C4-2B (cell line): ENCODE results near the gene PLIN4.
A peak's percentile ranks its signal among the peaks of the same experiment; 100 is the strongest.

Experiments used
- H3K27ac ChIP-seq: fragments of 450-650 bp; 2 replicates; pipeline ENCODE4 v1.5.1; 2017
- ZFX ChIP-seq: fragments of 450-650 bp; IDR thresholded peaks from 2 replicates; pipeline ENCODE4 v1.6.1; 2017
- TF ChIP-seq, protein P1 (sequence below): fragments of 450-650 bp; conservative IDR thresholded peaks from 2 replicates; pipeline ENCODE4 v1.5.1; 2017; ENCODE audit warnings: mild to moderate bottlenecking

The PLIN4 gene

DNA sequence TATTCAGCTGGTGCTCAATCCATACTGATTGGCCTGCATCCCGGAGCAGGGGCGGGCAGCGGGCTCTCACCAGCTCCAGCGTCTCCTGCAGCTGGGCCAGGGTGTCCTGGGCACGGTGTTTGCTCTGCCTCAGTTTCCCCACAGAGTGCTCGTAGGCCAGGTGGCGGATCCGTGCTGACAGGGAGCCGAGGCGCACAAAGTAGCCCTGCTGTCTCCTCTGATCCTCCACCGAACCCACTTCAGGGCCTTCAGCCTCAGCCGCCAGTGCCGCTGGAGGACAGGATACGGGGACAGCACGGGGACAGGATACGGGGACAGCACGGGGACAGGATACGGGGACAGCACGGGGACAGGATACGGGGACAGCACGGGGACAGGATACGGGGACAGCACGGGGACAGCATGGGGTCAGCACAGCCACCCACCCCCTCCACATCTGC is 7.3 kb upstream of the PLIN4 start:
- TF ChIP-seq, protein P1, sequence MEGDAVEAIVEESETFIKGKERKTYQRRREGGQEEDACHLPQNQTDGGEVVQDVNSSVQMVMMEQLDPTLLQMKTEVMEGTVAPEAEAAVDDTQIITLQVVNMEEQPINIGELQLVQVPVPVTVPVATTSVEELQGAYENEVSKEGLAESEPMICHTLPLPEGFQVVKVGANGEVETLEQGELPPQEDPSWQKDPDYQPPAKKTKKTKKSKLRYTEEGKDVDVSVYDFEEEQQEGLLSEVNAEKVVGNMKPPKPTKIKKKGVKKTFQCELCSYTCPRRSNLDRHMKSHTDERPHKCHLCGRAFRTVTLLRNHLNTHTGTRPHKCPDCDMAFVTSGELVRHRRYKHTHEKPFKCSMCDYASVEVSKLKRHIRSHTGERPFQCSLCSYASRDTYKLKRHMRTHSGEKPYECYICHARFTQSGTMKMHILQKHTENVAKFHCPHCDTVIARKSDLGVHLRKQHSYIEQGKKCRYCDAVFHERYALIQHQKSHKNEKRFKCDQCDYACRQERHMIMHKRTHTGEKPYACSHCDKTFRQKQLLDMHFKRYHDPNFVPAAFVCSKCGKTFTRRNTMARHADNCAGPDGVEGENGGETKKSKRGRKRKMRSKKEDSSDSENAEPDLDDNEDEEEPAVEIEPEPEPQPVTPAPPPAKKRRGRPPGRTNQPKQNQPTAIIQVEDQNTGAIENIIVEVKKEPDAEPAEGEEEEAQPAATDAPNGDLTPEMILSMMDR, result no peak
- no peak for TF ChIP-seq ZFX
- no peak overlapping the region for H3K27ac ChIP-seq

DNA sequence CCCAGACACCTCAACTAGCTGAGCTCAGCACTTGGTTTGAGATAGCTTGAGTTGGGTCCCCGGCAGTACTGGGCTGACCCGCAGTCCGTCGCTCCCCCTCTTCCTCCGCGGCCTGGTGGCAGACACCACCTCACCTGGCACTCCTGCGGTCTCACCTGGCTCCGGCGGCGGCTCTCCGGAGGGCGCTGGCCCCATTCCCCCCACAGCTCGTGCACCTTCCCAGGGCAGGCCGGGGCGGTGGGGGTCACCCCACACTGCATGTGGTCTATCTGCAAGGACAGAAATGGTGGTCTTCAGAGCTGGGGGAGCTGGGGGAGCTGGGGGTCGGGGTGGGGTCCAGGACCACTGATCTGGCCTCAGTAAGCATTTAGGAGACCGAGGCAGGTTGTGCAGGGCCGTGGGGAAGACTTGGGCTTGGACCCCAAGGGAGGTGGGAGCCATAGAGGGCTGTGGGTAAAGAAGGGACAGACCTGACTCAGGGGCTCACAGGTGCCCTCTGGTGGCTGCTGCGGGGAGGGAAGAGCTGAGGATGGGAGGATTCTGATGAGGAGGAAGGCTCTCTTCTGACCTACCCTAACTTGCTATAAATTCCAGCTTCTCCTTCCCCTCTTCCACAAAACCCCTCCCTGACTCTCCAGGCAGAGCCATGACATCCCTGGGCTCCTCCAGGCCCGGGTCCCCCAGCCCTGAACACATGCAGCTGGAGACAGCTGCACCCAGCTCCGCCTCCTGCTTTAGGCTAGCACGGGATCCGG is 6.7 kb upstream of the PLIN4 start:
- no peak overlapping the region for H3K27ac ChIP-seq
- no peak for TF ChIP-seq ZFX
- TF ChIP-seq, protein P1, result peak; percentile 90

DNA sequence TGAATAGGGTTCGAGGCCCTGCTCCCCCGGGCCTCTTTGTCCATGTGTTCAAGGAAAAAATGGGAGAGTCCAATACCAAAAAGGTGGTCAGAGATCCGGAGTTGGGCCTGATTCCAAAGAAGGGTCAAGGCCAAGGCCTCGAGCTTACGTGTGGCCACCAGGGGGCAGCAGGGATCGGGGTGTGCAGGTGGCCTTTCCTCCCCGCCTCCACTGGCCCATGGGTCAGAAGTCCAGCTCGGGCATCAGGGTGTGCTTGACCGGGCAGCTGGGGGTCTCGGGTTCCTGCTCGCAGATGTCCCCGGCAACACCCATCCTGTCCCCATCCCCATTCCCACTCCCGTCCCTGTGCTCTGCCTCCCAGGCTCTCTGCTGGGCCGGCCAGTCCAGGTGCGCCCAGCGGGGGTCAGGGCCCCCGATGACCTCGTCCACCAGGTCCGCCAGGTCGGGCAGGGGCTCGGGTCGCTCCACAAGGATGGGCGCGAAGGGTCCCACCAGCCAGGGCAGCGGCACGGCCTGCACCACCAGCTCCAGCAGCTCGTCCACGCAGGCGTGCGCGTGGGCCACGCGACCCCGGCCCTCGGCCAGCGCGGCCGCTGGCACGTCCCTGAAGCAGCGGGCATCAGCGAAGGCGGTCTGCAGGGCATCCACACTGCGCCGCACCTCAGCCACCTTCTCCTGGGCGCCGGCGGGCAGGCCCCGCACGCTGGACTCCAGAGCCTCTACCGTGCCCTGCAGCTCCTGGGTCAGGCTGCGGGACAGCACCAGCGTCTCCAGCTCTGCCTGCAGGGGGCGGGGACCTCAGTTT is 5.2 kb upstream of the PLIN4 start:
- H3K27ac ChIP-seq, result no peak overlapping the region
- no peak for TF ChIP-seq ZFX
- TF ChIP-seq, protein P1, result peak; percentile 94

DNA sequence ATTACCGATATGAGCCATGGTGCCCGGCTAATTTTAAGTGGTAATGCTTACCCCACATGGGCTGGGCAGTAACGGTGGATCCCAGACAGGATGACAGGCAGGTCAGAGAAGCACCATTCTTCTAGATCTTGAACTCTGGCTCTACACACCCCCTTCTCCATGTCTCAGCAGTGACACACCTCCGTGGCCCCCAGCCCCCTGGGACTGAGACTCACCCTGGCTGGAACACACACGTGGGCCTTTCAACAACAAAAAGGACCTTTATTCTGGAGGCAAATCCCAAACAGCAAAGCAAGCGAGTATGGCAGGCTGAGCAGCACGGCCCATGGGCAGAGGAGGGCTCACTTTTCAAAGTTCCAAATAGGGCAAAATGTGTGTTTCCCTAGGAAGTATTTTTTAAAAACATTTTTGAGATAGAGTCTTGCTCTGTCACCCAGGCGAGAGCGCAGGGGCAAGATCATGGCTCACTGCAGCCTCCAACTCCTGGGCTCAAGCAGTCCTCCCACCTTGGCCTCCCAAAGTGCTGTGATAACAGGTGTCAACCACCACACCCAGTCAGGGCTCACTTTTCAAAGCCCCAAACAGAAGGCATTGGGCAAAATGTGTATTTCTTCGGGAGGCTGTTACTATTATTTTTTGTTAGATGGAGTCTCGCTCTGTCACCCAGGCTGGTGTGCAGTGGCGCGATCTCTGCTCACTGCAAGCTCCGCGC is 4.2 kb upstream of the PLIN4 start:
- TF ChIP-seq ZFX, result no peak
- TF ChIP-seq, protein P1, result no peak

DNA sequence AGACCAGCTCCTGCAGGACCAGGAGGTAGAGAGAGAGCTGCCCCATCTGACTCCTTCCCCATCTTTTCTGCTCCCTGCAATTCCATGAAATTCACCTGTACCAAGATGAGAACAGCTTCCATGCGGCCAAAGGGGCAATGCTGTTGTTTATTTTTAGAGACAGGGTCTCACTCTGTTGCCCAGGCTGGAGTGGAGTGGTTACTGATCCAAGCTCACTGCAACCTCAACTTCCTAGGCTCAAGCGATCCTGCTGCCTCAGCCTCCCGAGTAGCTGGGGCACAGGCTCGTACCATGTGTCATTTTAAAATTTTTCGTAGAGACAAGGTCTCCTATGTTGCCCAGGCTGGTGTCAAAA is 3.6 kb upstream of the PLIN4 start:
- H3K27ac ChIP-seq, result no peak overlapping the region
- TF ChIP-seq ZFX, result no peak
- TF ChIP-seq, protein P1, result no peak

More for the DNA sequence above, 4.2 kb upstream of the PLIN4 start:
- H3K27ac ChIP-seq, result no peak overlapping the region

DNA sequence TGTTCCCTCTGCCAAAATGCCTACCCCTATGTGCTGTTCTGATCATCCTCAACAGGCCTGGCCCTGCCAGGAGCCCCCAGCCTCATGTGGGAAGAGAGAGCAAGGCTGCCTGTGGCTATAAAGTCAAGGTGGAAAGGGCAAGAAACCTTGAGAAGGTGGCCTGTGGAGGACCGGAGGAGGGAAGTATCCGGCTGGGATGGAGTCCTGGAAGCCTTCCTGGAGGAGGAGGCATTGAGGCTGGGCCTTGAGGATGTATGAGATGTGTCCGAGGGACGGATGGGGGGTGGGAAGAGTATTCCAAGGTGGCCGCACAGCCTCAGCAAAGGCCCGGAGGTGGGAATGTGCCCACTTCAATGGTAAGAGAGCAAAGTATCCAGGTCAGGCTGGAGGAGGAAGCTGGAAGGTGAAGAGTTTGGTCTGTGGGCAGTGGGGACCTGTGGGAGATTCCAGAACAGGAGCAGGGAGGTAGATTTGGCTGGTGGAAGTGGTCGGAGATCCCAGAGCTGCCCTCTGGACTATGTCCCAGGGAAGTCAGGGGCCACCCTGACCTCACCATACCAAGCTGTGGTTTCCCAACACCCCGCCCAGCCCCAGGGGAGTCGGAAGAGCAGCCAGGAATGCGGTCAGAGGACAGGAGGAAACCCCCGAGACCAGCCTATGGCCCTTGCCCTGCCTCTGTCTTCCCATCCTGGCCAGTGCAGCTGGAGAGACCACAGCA is 3.0 kb upstream of the PLIN4 start:
- TF ChIP-seq ZFX, result no peak
- TF ChIP-seq, protein P1, result no peak
- H3K27ac ChIP-seq, result no peak overlapping the region
